NCI-H2107 treated with DMSO at 0.1 percent for 48 hours (cell line): Measurements from ENCODE around the gene LILRB3.
"Not testable (repeated sequence)": the region's sequence is repeated elsewhere in the genome, so short reads cannot be mapped to it uniquely, and the experiment has no call there.

ENCODE experiments used
- DNase-seq: peaks from one replicate; lab custom pipeline; 2025; ENCODE audit not compliant: unreplicated experiment; lab: John Stamatoyannopoulos, UW

Gene LILRB3

GRCh38 chr19:54242646-54243045, 19.8 kb upstream of the LILRB3 start, which contains the start of gene LILRA6:
Gene LILRA6 (minus strand): TSS chr19:54242790.
- not testable (repeated sequence) for DNase-seq

GRCh38 chr19:54242234-54242633, 19.4 kb upstream of the LILRB3 start:
- not testable (repeated sequence) for DNase-seq

- DNase-seq = not testable (repeated sequence)
These were observed 17.8 kb upstream of the LILRB3 start for GRCh38 chr19:54240372-54241336.

- DNase-seq = not testable (repeated sequence)
These were observed 16.9 kb upstream of the LILRB3 start for GRCh38 chr19:54239491-54240371.

- no peak for DNase-seq
These were observed 11.1 kb upstream of the LILRB3 start for GRCh38 chr19:54233941-54234340.

GRCh38 chr19:54231077-54231931, 8.5 kb upstream of the LILRB3 start:
- DNase-seq = peak; percentile 86

- DNase-seq = no peak
These were observed 7.2 kb upstream of the LILRB3 start for GRCh38 chr19:54230031-54230430.

- DNase-seq = no peak
These were observed 6.3 kb upstream of the LILRB3 start for GRCh38 chr19:54229146-54229545.

GRCh38 chr19:54224619-54225018, 1.8 kb upstream of the LILRB3 start:
- DNase-seq = not testable (repeated sequence)

GRCh38 chr19:54223937-54224281, 1.1 kb upstream of the LILRB3 start:
- not testable (repeated sequence) for DNase-seq

- DNase-seq = not testable (repeated sequence)
These were observed 600 bp upstream of the LILRB3 start for GRCh38 chr19:54223277-54223936.

GRCh38 chr19:54221947-54222346, 860 bp downstream of the LILRB3 start:
- not testable (repeated sequence) for DNase-seq

GRCh38 chr19:54219702-54220101, 3.1 kb downstream of the LILRB3 start:
- not testable (repeated sequence) for DNase-seq

- no peak for DNase-seq
These were observed 3.7 kb downstream of the LILRB3 start for GRCh38 chr19:54218960-54219661.

GRCh38 chr19:54218259-54218658, 4.5 kb downstream of the LILRB3 start:
- no peak for DNase-seq

GRCh38 chr19:54217517-54218247, 5.1 kb downstream of the LILRB3 start:
- DNase-seq = not testable (repeated sequence)

- DNase-seq = no peak
These were observed 5.9 kb downstream of the LILRB3 start for GRCh38 chr19:54216869-54217268.

GRCh38 chr19:54214734-54215133, 8.1 kb downstream of the LILRB3 start:
- DNase-seq = not testable (repeated sequence)

- not testable (repeated sequence) for DNase-seq
These were observed 8.6 kb downstream of the LILRB3 start for GRCh38 chr19:54214217-54214616.
